H9 (cell line): ENCODE results near the gene NCAN. TPM values are rescaled to one million over a fixed set of nuclear protein-coding genes. Genes with fewer than 3 reads are reported as not detected.

Experiments used
- DNase-seq: peaks from one replicate; pipeline ENCODE4 v3.0.0-alpha.2; 2017
- H2AFZ ChIP-seq: one replicate; pipeline ENCODE4 v1.6.1; 2013; ENCODE audit warnings: mild to moderate bottlenecking, low read length, control low read depth, moderate library complexity
- H2AK5ac ChIP-seq: 2 replicates; pipeline ENCODE4 v1.6.1; 2013; ENCODE audit warnings: low read length, control low read depth, mixed read lengths; ENCODE audit not compliant: insufficient read length
- H2BK120ac ChIP-seq: one replicate; pipeline ENCODE4 v1.6.1; 2013; ENCODE audit warnings: low read depth, mild to moderate bottlenecking, low read length, control low read depth, inconsistent platforms; ENCODE audit not compliant: poor library complexity, severe bottlenecking
- H2BK12ac ChIP-seq: 2 replicates; pipeline ENCODE4 v1.6.1; 2013; ENCODE audit warnings: low read length, control low read depth, mixed read lengths, low read depth; ENCODE audit not compliant: insufficient read length
- H2BK15ac ChIP-seq: 2 replicates; pipeline ENCODE4 v1.6.1; 2013; ENCODE audit warnings: low read depth, low read length, control low read depth
- H2BK20ac ChIP-seq: one replicate; pipeline ENCODE4 v1.6.1; 2013; ENCODE audit warnings: low read depth, mild to moderate bottlenecking, low read length, control low read depth, inconsistent platforms; ENCODE audit not compliant: poor library complexity, severe bottlenecking
- H2BK5ac ChIP-seq: 2 replicates; pipeline ENCODE4 v1.6.1; 2013; ENCODE audit warnings: low read length, control low read depth, mixed read lengths; ENCODE audit not compliant: insufficient read length
- H3K14ac ChIP-seq: 2 replicates; pipeline ENCODE4 v1.6.1; 2013; ENCODE audit warnings: low read length, control low read depth; ENCODE audit not compliant: insufficient read depth
- H3K18ac ChIP-seq: 2 replicates; pipeline ENCODE4 v1.6.1; 2013; ENCODE audit warnings: low read depth, mild to moderate bottlenecking, mixed read lengths, low read length, control low read depth; ENCODE audit not compliant: insufficient read length
- H3K23ac ChIP-seq: 2 replicates; pipeline ENCODE4 v1.6.1; 2013; ENCODE audit warnings: low read length, control low read depth, mixed read lengths, low read depth; ENCODE audit not compliant: insufficient read length
- H3K23me2 ChIP-seq: 2 replicates; pipeline ENCODE4 v1.6.1; 2013; ENCODE audit warnings: low read depth, mild to moderate bottlenecking, mixed read lengths, low read length, control low read depth; ENCODE audit not compliant: insufficient read length, poor library complexity, severe bottlenecking
- H3K27ac ChIP-seq: 2 replicates; pipeline ENCODE4 v1.5.1; 2013; ENCODE audit warnings: low read length, control low read depth, mixed read lengths, low read depth; ENCODE audit not compliant: insufficient read length
- H3K27me3 ChIP-seq: 2 replicates; pipeline ENCODE4 v1.6.1; 2013; ENCODE audit warnings: low read length, control low read depth, inconsistent platforms; ENCODE audit not compliant: insufficient read depth
- H3K4ac ChIP-seq: 2 replicates; pipeline ENCODE4 v1.6.1; 2013; ENCODE audit warnings: low read depth, mild to moderate bottlenecking, control low read depth, inconsistent platforms, low read length, moderate library complexity
- H3K4me1 ChIP-seq: 2 replicates; pipeline ENCODE4 v1.6.1; 2013; ENCODE audit warnings: low read length, control low read depth, inconsistent platforms; ENCODE audit not compliant: insufficient read depth
- H3K4me2 ChIP-seq: 2 replicates; pipeline ENCODE4 v1.6.1; 2013; ENCODE audit warnings: low read length, control low read depth, mixed read lengths; ENCODE audit not compliant: insufficient read length, insufficient read depth
- H3K56ac ChIP-seq: 2 replicates; pipeline ENCODE4 v1.6.1; 2013; ENCODE audit warnings: low read depth, mild to moderate bottlenecking, mixed read lengths, low read length, control low read depth; ENCODE audit not compliant: insufficient read length
- H3K79me1 ChIP-seq: 2 replicates; pipeline ENCODE4 v1.6.1; 2013; ENCODE audit warnings: low read depth, mild to moderate bottlenecking, moderate library complexity, low read length, control low read depth, inconsistent platforms; ENCODE audit not compliant: insufficient read depth, poor library complexity, severe bottlenecking
- H3K79me2 ChIP-seq: 2 replicates; pipeline ENCODE4 v1.6.1; 2013; ENCODE audit warnings: low read length, control low read depth, inconsistent platforms; ENCODE audit not compliant: insufficient read depth
- H3K9ac ChIP-seq: 2 replicates; pipeline ENCODE4 v1.6.1; 2013; ENCODE audit warnings: low read length, control low read depth, mixed read lengths; ENCODE audit not compliant: insufficient read length; ENCODE audit errors: extremely low read depth
- H3K9me3 ChIP-seq: one replicate; pipeline ENCODE4 v1.6.1; 2013; ENCODE audit warnings: low read depth, low read length, inconsistent platforms; ENCODE audit not compliant: control insufficient read depth
- H3T11ph ChIP-seq: one replicate; pipeline ENCODE4 v1.6.1; 2013; ENCODE audit warnings: mild to moderate bottlenecking, low read length, control low read depth, inconsistent platforms
- H4K20me1 ChIP-seq: one replicate; pipeline ENCODE4 v1.6.1; 2013; ENCODE audit not compliant: control insufficient read depth, insufficient read length, insufficient read depth
- H4K5ac ChIP-seq: 2 replicates; pipeline ENCODE4 v1.6.1; 2013; ENCODE audit warnings: low read depth, mild to moderate bottlenecking, mixed read lengths, low read length, control low read depth; ENCODE audit not compliant: insufficient read length
- H4K8ac ChIP-seq: replicated peaks from 2 replicates; pipeline ENCODE4 v1.6.1; 2013; ENCODE audit warnings: low read length, control low read depth, mixed read lengths, low read depth; ENCODE audit not compliant: insufficient read length
- H4K91ac ChIP-seq: 2 replicates; pipeline ENCODE4 v1.6.1; 2013; ENCODE audit warnings: low read depth, mild to moderate bottlenecking, moderate library complexity, mixed read lengths, low read length, control low read depth; ENCODE audit not compliant: insufficient read length
- H3K27ac Mint-ChIP-seq, 3 experiments: 2 replicates in 2 of 3; 3 replicates in 1 of 3; pipeline ENCODE4 v1.8.0; 2020 to 2021; ENCODE audit warnings: mixed read lengths in 3 of 3, mild to moderate bottlenecking in 1 of 3, moderate library complexity in 1 of 3
- H3K27me3 Mint-ChIP-seq: 2 replicates; pipeline ENCODE4 v1.8.0; 2021; ENCODE audit warnings: low read depth, mild to moderate bottlenecking, moderate library complexity, mixed read lengths
- H3K36me3 Mint-ChIP-seq, 3 experiments: 2 replicates in 2 of 3; 3 replicates in 1 of 3; pipeline ENCODE4 v1.8.0; 2020 to 2021; ENCODE audit warnings: low read depth in 3 of 3, mixed read lengths in 3 of 3; ENCODE audit not compliant: insufficient read depth in 1 of 3
- H3K4me1 Mint-ChIP-seq, 2 experiments: 2 replicates each; pipeline ENCODE4 v1.8.0; 2020; ENCODE audit warnings: mixed read lengths in 2 of 2
- H3K4me3 Mint-ChIP-seq, 2 experiments: 2 replicates in 1 of 2; 3 replicates in 1 of 2; pipeline ENCODE4 v1.8.0; 2020 to 2021; ENCODE audit warnings: mild to moderate bottlenecking in 2 of 2, mixed read lengths in 2 of 2, moderate library complexity in 1 of 2
- H3K9me3 Mint-ChIP-seq, 2 experiments: 2 replicates in 1 of 2; 3 replicates in 1 of 2; pipeline ENCODE4 v1.8.0; 2020; ENCODE audit warnings: mild to moderate bottlenecking in 2 of 2, mixed read lengths in 2 of 2, moderate library complexity in 1 of 2
- WGBS: extraction: QIAGEN DNeasy Blood & Tissue Kit; methylation state at CpG from one replicate; pipeline ENCODE4 v1.1.7; 2013; ENCODE audit warnings: missing lambda C conversion rate, low lambda C conversion rate, mixed read lengths; ENCODE audit not compliant: insufficient read length; ENCODE audit errors: extremely low coverage; 5-methylcytosine and 5-hydroxymethylcytosine counted together
- total RNA-seq: library from RNA; stranded (reverse); gene quantifications from 2 replicates; pipeline ENCODE4 v1.2.1, GENCODE V29; 2021
- TF ChIP-seq, protein P1 (sequence below): fragments of 200-600 bp; sonication (generic); conservative IDR thresholded peaks from 3 replicates; pipeline ENCODE4 v1.8.0; 2021; ENCODE audit warnings: antibody characterized with exemption, mild to moderate bottlenecking

NCAN gene
- total RNA-seq, 1 experiment from 2014 or later: 1.6 TPM

DNA sequence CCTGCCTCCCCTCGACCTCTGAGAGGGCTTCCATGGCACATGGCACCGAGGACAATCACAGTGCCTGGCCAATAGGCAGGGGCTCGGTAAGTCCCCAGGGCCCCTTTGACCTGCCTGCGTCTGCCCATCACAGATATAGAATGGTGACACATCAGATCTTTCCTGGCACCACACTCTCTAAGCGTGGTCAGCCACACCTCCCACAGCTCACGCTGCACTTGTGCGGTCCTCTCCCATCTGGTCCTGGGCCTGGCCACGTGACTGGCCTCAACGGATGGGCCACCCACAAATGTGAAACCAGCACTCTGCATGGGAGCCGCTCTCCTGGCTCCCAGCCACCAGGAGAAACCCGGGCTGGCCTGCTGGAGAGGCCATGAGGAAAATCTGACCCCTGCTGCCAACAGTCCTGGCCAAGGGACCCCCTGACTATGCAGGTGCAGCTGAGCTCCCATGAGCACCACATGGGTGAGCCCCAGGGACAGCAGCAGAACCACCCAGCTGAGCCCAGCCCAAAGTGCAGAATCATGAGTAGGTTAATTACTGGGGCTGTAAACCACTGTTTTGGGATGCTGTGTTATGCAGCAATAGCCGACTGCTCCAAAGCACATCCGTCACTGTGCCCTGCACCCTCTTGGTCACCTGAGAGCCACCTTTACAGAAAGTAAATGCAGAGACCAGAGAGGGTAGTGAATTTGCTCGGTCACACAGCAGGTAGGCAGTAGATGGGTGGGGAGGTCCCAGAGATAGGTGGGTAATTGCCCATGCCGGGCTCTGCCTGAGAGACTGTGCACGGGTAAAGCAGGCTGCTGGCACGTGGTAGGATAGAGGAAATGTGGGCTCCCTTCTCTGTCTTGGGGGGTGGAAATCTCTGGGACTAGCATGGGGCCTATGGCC, 32.0 kb upstream of the NCAN start:
- Histone ChIP-seq H4K91ac (no peak overlapping the region), H3K9ac (no peak overlapping the region), H2AFZ (no peak overlapping the region), H2BK15ac (no peak overlapping the region), H3K56ac (no peak overlapping the region), H3K23me2 (no peaks in the 10 kb centered on the region), H3K4ac (no peak overlapping the region), H3K9me3 (no peaks in the 10 kb centered on the region), H3K79me2 (no peaks in the 10 kb centered on the region), H3K23ac (no peak overlapping the region), H3K18ac (no peak overlapping the region), H3T11ph (no peak overlapping the region), H2BK120ac (no peak overlapping the region), H4K20me1 (no peaks in the 10 kb centered on the region), H3K4me1 (no peaks in the 10 kb centered on the region), H4K8ac (no peak overlapping the region), H2BK12ac (no peak overlapping the region), H3K27me3 (no peaks in the 10 kb centered on the region), H3K14ac (no peak overlapping the region; the same call in 1 of the 2 replicates), H4K5ac (no peak overlapping the region), H2BK5ac (no peak overlapping the region), H3K27ac (no peak overlapping the region), H2AK5ac (no peak overlapping the region), H3K4me2 (no peak overlapping the region), H3K79me1 (no peaks in the 10 kb centered on the region), H2BK20ac (no peak overlapping the region)
- DNase-seq: no peak
- H3K4me3 Mint-ChIP-seq: no peak overlapping the region
- peaks cover 1% of the 10 kb centered on the region for H3K27me3 Mint-ChIP-seq
- H3K27ac Mint-ChIP-seq: no peak overlapping the region; a peak in 1 of 7 replicates
- TF ChIP-seq, protein P1, sequence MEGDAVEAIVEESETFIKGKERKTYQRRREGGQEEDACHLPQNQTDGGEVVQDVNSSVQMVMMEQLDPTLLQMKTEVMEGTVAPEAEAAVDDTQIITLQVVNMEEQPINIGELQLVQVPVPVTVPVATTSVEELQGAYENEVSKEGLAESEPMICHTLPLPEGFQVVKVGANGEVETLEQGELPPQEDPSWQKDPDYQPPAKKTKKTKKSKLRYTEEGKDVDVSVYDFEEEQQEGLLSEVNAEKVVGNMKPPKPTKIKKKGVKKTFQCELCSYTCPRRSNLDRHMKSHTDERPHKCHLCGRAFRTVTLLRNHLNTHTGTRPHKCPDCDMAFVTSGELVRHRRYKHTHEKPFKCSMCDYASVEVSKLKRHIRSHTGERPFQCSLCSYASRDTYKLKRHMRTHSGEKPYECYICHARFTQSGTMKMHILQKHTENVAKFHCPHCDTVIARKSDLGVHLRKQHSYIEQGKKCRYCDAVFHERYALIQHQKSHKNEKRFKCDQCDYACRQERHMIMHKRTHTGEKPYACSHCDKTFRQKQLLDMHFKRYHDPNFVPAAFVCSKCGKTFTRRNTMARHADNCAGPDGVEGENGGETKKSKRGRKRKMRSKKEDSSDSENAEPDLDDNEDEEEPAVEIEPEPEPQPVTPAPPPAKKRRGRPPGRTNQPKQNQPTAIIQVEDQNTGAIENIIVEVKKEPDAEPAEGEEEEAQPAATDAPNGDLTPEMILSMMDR: no peak
- H3K4me1 Mint-ChIP-seq: peaks cover 0 to 5% of the 10 kb centered on the region in 2 experiments; a peak in 1 of 4 replicates
- no CpG with 5 or more reads among the region's 17 CpGs for WGBS
- H3K9me3 Mint-ChIP-seq: no peaks in the 10 kb centered on the region
- H3K36me3 Mint-ChIP-seq: peaks cover 13 to 23% (median 21%) of the 10 kb centered on the region in 3 experiments
